Loucy (cell line): ENCODE measurements around the gene DCBLD2.

Experiments
- H2AFZ ChIP-seq: fragments of 200-600 bp; sonication (generic); 2 replicates; pipeline ENCODE4 v1.6.0; 2016; ENCODE audit warnings: antibody characterized with exemption, mild to moderate bottlenecking, low read length, moderate library complexity
- H3F3A ChIP-seq: fragments of 200-600 bp; 2 replicates; pipeline ENCODE4 v1.6.0; 2016; ENCODE audit warnings: antibody characterized with exemption, low read depth, mild to moderate bottlenecking
- H3K27me3 ChIP-seq: fragments of 200-600 bp; sonication (generic); 2 replicates; pipeline ENCODE4 v1.6.1; 2014; ENCODE audit warnings: low read length, mild to moderate bottlenecking; ENCODE audit not compliant: insufficient read depth, poor library complexity, severe bottlenecking
- H3K36me3 ChIP-seq: fragments of 200-600 bp; sonication (generic); 2 replicates; pipeline ENCODE4 v1.6.1; 2016; ENCODE audit warnings: low read length; ENCODE audit not compliant: insufficient read depth
- H3K4me1 ChIP-seq: fragments of 200-600 bp; sonication (generic); 2 replicates; pipeline ENCODE4 v1.5.1; 2014; ENCODE audit warnings: low read length, mild to moderate bottlenecking; ENCODE audit not compliant: insufficient read depth, poor library complexity, severe bottlenecking
- H3K4me2 ChIP-seq: fragments of 200-600 bp; sonication (generic); 2 replicates; pipeline ENCODE4 v1.6.0; 2014; ENCODE audit warnings: antibody characterized with exemption, low read length, low read depth, mild to moderate bottlenecking; ENCODE audit not compliant: poor library complexity, severe bottlenecking
- H3K4me3 ChIP-seq: fragments of 200-600 bp; sonication (generic); 2 replicates; pipeline ENCODE4 v1.5.1; 2014; ENCODE audit warnings: low read length, mild to moderate bottlenecking, mixed read lengths; ENCODE audit not compliant: poor library complexity, severe bottlenecking
- H3K79me2 ChIP-seq: fragments of 200-600 bp; sonication (generic); 2 replicates; pipeline ENCODE4 v1.6.1; 2014; ENCODE audit warnings: low read length; ENCODE audit not compliant: insufficient read depth
- H3K9ac ChIP-seq: fragments of 200-600 bp; sonication (generic); 2 replicates; pipeline ENCODE4 v1.6.0; 2014; ENCODE audit warnings: mild to moderate bottlenecking, low read depth, low read length, moderate library complexity; ENCODE audit not compliant: poor library complexity, severe bottlenecking
- H3K9me2 ChIP-seq: fragments of 200-600 bp; sonication (generic); replicated peaks from 2 replicates; pipeline ENCODE4 v1.6.1; 2016; ENCODE audit warnings: low read depth, low read length, mixed read lengths
- H3K9me3 ChIP-seq: fragments of 200-600 bp; sonication (generic); 2 replicates; pipeline ENCODE4 v1.6.1; 2014; ENCODE audit warnings: mild to moderate bottlenecking, antibody characterized with exemption, low read length, low read depth; ENCODE audit not compliant: insufficient read depth
- H4K20me1 ChIP-seq: fragments of 200-600 bp; sonication (generic); 2 replicates; pipeline ENCODE4 v1.6.0; 2014; ENCODE audit warnings: antibody characterized with exemption, low read length, mild to moderate bottlenecking; ENCODE audit not compliant: insufficient read depth, poor library complexity, severe bottlenecking
- CTCF ChIP-seq: fragments of 200-600 bp; sonication (generic); conservative IDR thresholded peaks from 2 replicates; pipeline ENCODE4 v1.5.1; 2014; ENCODE audit warnings: mild to moderate bottlenecking, antibody characterized with exemption, low read length
- EZH2phosphoT487 ChIP-seq: fragments of 200-600 bp; IDR thresholded peaks from 2 replicates; pipeline ENCODE4 v1.6.1; 2018; ENCODE audit warnings: antibody characterized with exemption, mild to moderate bottlenecking, moderate library complexity, borderline replicate concordance

The DCBLD2 gene

DNA sequence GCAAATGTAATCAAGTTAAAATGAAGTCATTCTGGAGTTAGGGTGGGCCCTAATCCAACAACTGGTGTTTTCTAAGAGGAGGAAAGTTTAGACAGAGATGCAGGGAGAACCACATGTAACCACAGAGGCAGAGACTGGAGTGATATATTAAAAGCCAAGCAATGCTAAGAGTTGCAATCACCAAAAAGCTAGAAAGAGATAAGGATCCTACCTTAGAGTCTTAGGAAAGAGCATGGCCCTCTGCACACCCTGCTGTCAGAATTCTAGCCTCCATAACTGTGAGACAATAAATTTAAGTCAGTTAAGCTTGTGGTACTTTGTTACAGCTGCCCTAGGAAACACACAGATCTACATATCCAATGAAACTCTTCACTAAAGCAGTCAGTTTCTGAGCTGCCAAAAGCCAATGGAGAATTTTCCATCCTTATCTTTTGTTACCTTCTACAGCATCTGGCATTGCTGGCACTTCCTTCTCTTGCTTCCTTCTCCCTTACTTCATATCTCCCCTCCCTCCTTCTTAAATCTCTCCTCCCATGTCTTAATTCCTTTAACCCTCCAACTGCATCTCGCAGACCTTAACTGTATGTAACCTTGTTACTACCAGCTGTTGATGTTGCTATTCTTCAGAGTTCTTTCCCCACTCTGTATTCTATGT lies 11.2 kb downstream of the DCBLD2 start:
- Histone ChIP-seq H3K4me3 (no peak overlapping the region), H4K20me1 (no peaks in the 10 kb centered on the region), H2AFZ (no peak overlapping the region), H3K36me3 (no peaks in the 10 kb centered on the region), H3K9me3 (no peaks in the 10 kb centered on the region), H3F3A (no peaks in the 10 kb centered on the region), H3K4me1 (no peaks in the 10 kb centered on the region), H3K9ac (no peak overlapping the region), H3K9me2 (no peaks in the 10 kb centered on the region), H3K79me2 (no peaks in the 10 kb centered on the region), H3K4me2 (no peak overlapping the region), H3K27me3 (no peaks in the 10 kb centered on the region)
- TF ChIP-seq EZH2phosphoT487 (no peak), CTCF (no peak)

- no peak overlapping the region for H2AFZ ChIP-seq
- no peak overlapping the region for H3K9ac ChIP-seq
- no peaks in the 10 kb centered on the region for H3F3A ChIP-seq
- TF ChIP-seq EZH2phosphoT487 (no peak), CTCF (no peak)
- H3K4me1 ChIP-seq, result no peaks in the 10 kb centered on the region
- H3K4me3 ChIP-seq, result no peak overlapping the region
- H3K36me3 ChIP-seq, result no peaks in the 10 kb centered on the region
- H3K9me3 ChIP-seq, result no peaks in the 10 kb centered on the region
- H3K79me2 ChIP-seq, result no peaks in the 10 kb centered on the region
- H3K27me3 ChIP-seq, result no peaks in the 10 kb centered on the region
- H4K20me1 ChIP-seq, result no peaks in the 10 kb centered on the region
- H3K9me2 ChIP-seq, result no peaks in the 10 kb centered on the region
- H3K4me2 ChIP-seq, result no peak overlapping the region
These were observed 13.8 kb downstream of the DCBLD2 start for GRCh38 chr3:98887684-98888083.

DNA sequence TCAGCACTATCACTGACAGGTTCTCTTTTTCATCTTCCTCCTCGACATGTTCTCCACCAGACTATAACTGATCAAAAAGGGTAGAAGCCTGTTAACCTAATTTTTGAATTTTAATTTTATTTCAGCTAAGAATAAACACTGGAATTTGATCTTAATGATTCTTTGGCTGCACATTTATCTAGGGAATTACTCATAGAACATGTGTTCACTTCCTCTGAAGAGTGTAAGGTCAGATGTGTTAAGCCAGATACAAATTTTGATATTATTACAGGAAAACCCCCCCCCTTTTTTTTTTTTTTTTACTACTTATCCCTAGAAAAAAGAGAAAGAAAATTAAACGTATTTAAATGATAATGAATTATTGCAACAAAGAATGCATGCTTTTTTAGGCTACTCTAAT lies 15.0 kb downstream of the DCBLD2 start:
- no peak for TF ChIP-seq CTCF
- TF ChIP-seq EZH2phosphoT487, result no peak
- Histone ChIP-seq H3K4me2 (no peak overlapping the region), H3F3A (no peaks in the 10 kb centered on the region), H4K20me1 (no peaks in the 10 kb centered on the region), H3K36me3 (no peaks in the 10 kb centered on the region), H3K9ac (no peak overlapping the region), H3K4me1 (no peaks in the 10 kb centered on the region), H3K9me3 (no peaks in the 10 kb centered on the region), H2AFZ (no peak overlapping the region), H3K27me3 (no peaks in the 10 kb centered on the region), H3K4me3 (no peak overlapping the region), H3K79me2 (no peaks in the 10 kb centered on the region), H3K9me2 (no peaks in the 10 kb centered on the region)
